ENCODE data around the gene FASLG.
A peak's percentile ranks its signal among the peaks of the same experiment; 100 is the strongest.

FASLG gene

GRCh38 chr1:172697534-172698002 is 38.7 kb downstream of the FASLG start:
- H3K4me3 ChIP-seq (ENCODE audit: low read depth, low read length): no peak overlapping the region
- DNase-seq (ENCODE audit: low read depth): no peak
- TF ChIP-seq CTCF (conservative IDR thresholded peaks at IDR 0.05; ENCODE audit: low read depth, low read length): no peak

GRCh38 chr1:172698224-172698623 is 39.3 kb downstream of the FASLG start:
- no peak overlapping the region for H3K4me3 ChIP-seq (ENCODE audit: low read depth, low read length)
- no peak for DNase-seq (ENCODE audit: low read depth)
- TF ChIP-seq CTCF (conservative IDR thresholded peaks at IDR 0.05; ENCODE audit: low read depth, low read length): no peak

GRCh38 chr1:172699111-172699510 is 40.2 kb downstream of the FASLG start:
- DNase-seq (ENCODE audit: low read depth): peak; percentile 76
- H3K4me3 ChIP-seq (ENCODE audit: low read depth, low read length): no peak overlapping the region
- no peak for TF ChIP-seq CTCF (conservative IDR thresholded peaks at IDR 0.05; ENCODE audit: low read depth, low read length)

- DNase-seq (ENCODE audit: low read depth): no peak
- TF ChIP-seq CTCF (conservative IDR thresholded peaks at IDR 0.05; ENCODE audit: low read depth, low read length): no peak
- no peak overlapping the region for H3K4me3 ChIP-seq (ENCODE audit: low read depth, low read length)
These were observed 40.9 kb downstream of the FASLG start for GRCh38 chr1:172699695-172700227.

GRCh38 chr1:172700556-172700955 is 41.7 kb downstream of the FASLG start:
- no peak for DNase-seq (ENCODE audit: low read depth)
- H3K4me3 ChIP-seq (ENCODE audit: low read depth, low read length): no peak overlapping the region
- TF ChIP-seq CTCF (conservative IDR thresholded peaks at IDR 0.05; ENCODE audit: low read depth, low read length): no peak

GRCh38 chr1:172704001-172704400 is 45.1 kb downstream of the FASLG start:
- no peak overlapping the region for H3K4me3 ChIP-seq (ENCODE audit: low read depth, low read length)
- TF ChIP-seq CTCF (conservative IDR thresholded peaks at IDR 0.05; ENCODE audit: low read depth, low read length): no peak
- DNase-seq (ENCODE audit: low read depth): no peak

- H3K4me3 ChIP-seq (ENCODE audit: low read depth, low read length): no peak overlapping the region
- no peak for TF ChIP-seq CTCF (conservative IDR thresholded peaks at IDR 0.05; ENCODE audit: low read depth, low read length)
- no peak for DNase-seq (ENCODE audit: low read depth)
These were observed 45.7 kb downstream of the FASLG start for GRCh38 chr1:172704420-172705210.

Data from choroid plexus epithelial cell (primary cell).